Endodermal cell (in vitro differentiated cells): Measurements from ENCODE around the gene POMC. TPM values are rescaled to one million over a fixed set of nuclear protein-coding genes. Genes with fewer than 3 reads are reported as not detected.
A peak's percentile ranks its signal among the peaks of the same experiment; 100 is the strongest.

Source experiments
- DNase-seq: peaks from one replicate; pipeline ENCODE4 v3.0.0-alpha.2; 2017
- H3K27ac ChIP-seq: 2 replicates; pipeline ENCODE4 v1.5.1; 2013; ENCODE audit warnings: mild to moderate bottlenecking, low read depth, low read length, moderate library complexity
- H3K27me3 ChIP-seq: 2 replicates; pipeline ENCODE4 v1.6.1; 2013; ENCODE audit warnings: mild to moderate bottlenecking, low read length, moderate library complexity; ENCODE audit not compliant: insufficient read depth, control insufficient read depth, poor library complexity, severe bottlenecking
- H3K36me3 ChIP-seq: 2 replicates; pipeline ENCODE4 v1.7.0; 2013; ENCODE audit warnings: mild to moderate bottlenecking, low read length, moderate library complexity; ENCODE audit not compliant: control insufficient read depth, insufficient read depth
- H3K4me1 ChIP-seq: one replicate; pipeline ENCODE4 v1.7.0; 2013; ENCODE audit warnings: low read length; ENCODE audit not compliant: control insufficient read depth, insufficient read depth
- H3K4me3 ChIP-seq: 2 replicates; pipeline ENCODE4 v1.5.1; 2013; ENCODE audit warnings: mild to moderate bottlenecking, low read length, moderate library complexity
- H3K9ac ChIP-seq: 2 replicates; pipeline ENCODE4 v1.6.1; 2013; ENCODE audit warnings: mild to moderate bottlenecking, low read length, moderate library complexity; ENCODE audit not compliant: poor library complexity, severe bottlenecking; ENCODE audit errors: extremely low read depth
- H3K9me3 ChIP-seq: 2 replicates; pipeline ENCODE4 v1.6.1; 2013; ENCODE audit warnings: mild to moderate bottlenecking, low read length, moderate library complexity; ENCODE audit not compliant: control insufficient read depth
- H3K27ac Mint-ChIP-seq: 2 replicates; pipeline ENCODE4 v1.8.0; 2020; ENCODE audit warnings: mixed read lengths
- H3K27me3 Mint-ChIP-seq: 2 replicates; pipeline ENCODE4 v1.8.0; 2021; ENCODE audit warnings: mild to moderate bottlenecking, mixed read lengths; ENCODE audit not compliant: insufficient read depth
- H3K36me3 Mint-ChIP-seq: 2 replicates; pipeline ENCODE4 v1.8.0; 2020; ENCODE audit warnings: low read depth, mixed read lengths
- H3K4me1 Mint-ChIP-seq: 2 replicates; pipeline ENCODE4 v1.8.0; 2020; ENCODE audit warnings: mixed read lengths
- H3K4me3 Mint-ChIP-seq: 2 replicates; pipeline ENCODE4 v1.8.0; 2020; ENCODE audit warnings: mild to moderate bottlenecking, moderate library complexity, mixed read lengths
- H3K9me3 Mint-ChIP-seq: 2 replicates; pipeline ENCODE4 v1.8.0; 2020; ENCODE audit warnings: mild to moderate bottlenecking, mixed read lengths
- CTCF ChIP-seq: fragments of 200-600 bp; sonication (generic); conservative IDR thresholded peaks from 2 replicates; pipeline ENCODE4 v1.5.0; 2021; ENCODE audit warnings: antibody characterized with exemption, mild to moderate bottlenecking
- WGBS, 2 experiments: methylation state at CpG; one replicate each; pipeline versions ENCODE4 v1.1.5 to v1.1.7; 2013; ENCODE audit warnings: missing lambda C conversion rate in 2 of 2, mixed read lengths in 1 of 2; ENCODE audit not compliant: insufficient coverage in 1 of 2, insufficient read length in 1 of 2; 5-methylcytosine and 5-hydroxymethylcytosine counted together
- long read RNA-seq, 4 experiments: library from polyadenylated mRNA in 2 of 4; library from RNA in 1 of 4; library from capped mRNA in 1 of 4; stranded (forward) in 3 of 4; unstranded in 1 of 4; transcript quantifications; one replicate each; pipeline ENCODE4 v2.0.0, GENCODE V29; 2020 to 2021; ENCODE audit warnings: inconsistent platforms in 1 of 4
- polyA plus RNA-seq, 2 experiments: library from polyadenylated mRNA; stranded (reverse); fragments of 50-300 nt; gene quantifications; one replicate each; pipeline ENCODE4 v1.2.3, GENCODE V29; 2013
- total RNA-seq, 2 donors: library from RNA; stranded (reverse); fragmentation: NEBNext Ultra II Directional in 1 of 2; extraction: Animal tissue kit (Norgen Biotek cat#: 25700) in 1 of 2; gene quantifications; 2 replicates in 1 of 2; 3 replicates in 1 of 2; pipeline ENCODE4 v1.2.1, GENCODE V29; 2021

POMC gene
- 10 to 100 TPM; 10.9 to 14.5 TPM for total RNA-seq
- polyA plus RNA-seq (2013, experiment 1 of 2): 3.7 TPM
- polyA plus RNA-seq (2013, experiment 2 of 2): 4.1 TPM
- long read RNA-seq, experiment 1, transcript POMC-203 (3 exons, 959 nt): major isoform, 6 of 10 reads
- long read RNA-seq, experiment 1, partial matches to known transcripts: 2 of 10 reads
- long read RNA-seq, experiment 1, other reads (novel, unspliced or antisense): 2 of 10 reads
- long read RNA-seq, experiment 2, transcript POMC-204 (3 exons, 1,426 nt): minor isoform, 11 of 89 reads
- long read RNA-seq, experiment 2, transcript POMC-202 (4 exons, 1,295 nt): minor isoform, 6 of 89 reads
- long read RNA-seq, experiment 2, transcript POMC-203 (3 exons, 959 nt): major isoform, 66 of 89 reads
- long read RNA-seq, experiment 2, partial matches to known transcripts: 4 of 89 reads
- long read RNA-seq, experiment 2, other reads (novel, unspliced or antisense): 2 of 89 reads
- long read RNA-seq, experiment 3, transcript POMC-203 (3 exons, 959 nt): major isoform, 22 of 36 reads
- long read RNA-seq, experiment 3, partial matches to known transcripts: 3 of 36 reads
- long read RNA-seq, experiment 3, other reads (novel, unspliced or antisense): 2 of 36 reads
- long read RNA-seq, experiment 4: 0 reads

GRCh38 chr2:25168256-25169072, at the start of gene POMC:
Gene POMC (minus strand): TSS chr2:25168580. CDS start chr2:25164772, 3,808 bp downstream.
- Mint-ChIP-seq H3K4me1 (peaks cover 24% of the 10 kb centered on the region), H3K4me3 (peak within 1 kb of the TSS; percentile 58), H3K27me3 (peaks cover 51% of the 10 kb centered on the region), H3K27ac (no peak within 1 kb of the TSS), H3K36me3 (no peaks in the 10 kb centered on the region), H3K9me3 (no peaks in the 10 kb centered on the region)
- Histone ChIP-seq H3K4me1 (no peaks in the 10 kb centered on the region), H3K36me3 (no peaks in the 10 kb centered on the region), H3K9ac (peak within 1 kb of the TSS; percentile 16), H3K9me3 (no peaks in the 10 kb centered on the region), H3K27ac (no peak within 1 kb of the TSS), H3K27me3 (peaks cover 42% of the 10 kb centered on the region), H3K4me3 (peak within 1 kb of the TSS; percentile 61)
- peak; percentile 86 for DNase-seq
- TF ChIP-seq CTCF: peak; percentile 25
- 4 to 5% methylated on average over 37 to 75 of the region's 75 CpGs for WGBS, 2 experiments

GRCh38 chr2:25218100-25218499, 49.7 kb upstream of the POMC start:
- no peaks in the 10 kb centered on the region for H3K36me3 ChIP-seq
- H3K9me3 Mint-ChIP-seq: no peaks in the 10 kb centered on the region
- peaks cover 14% of the 10 kb centered on the region for H3K4me1 Mint-ChIP-seq
- no peaks in the 10 kb centered on the region for H3K27me3 ChIP-seq
- H3K27me3 Mint-ChIP-seq: no peaks in the 10 kb centered on the region
- DNase-seq: no peak
- H3K4me1 ChIP-seq: no peaks in the 10 kb centered on the region
- no peak for TF ChIP-seq CTCF
- no peak overlapping the region for H3K9ac ChIP-seq
- no peak overlapping the region for H3K4me3 Mint-ChIP-seq
- no peak overlapping the region for H3K27ac Mint-ChIP-seq
- no peak overlapping the region for H3K27ac ChIP-seq
- H3K9me3 ChIP-seq: no peaks in the 10 kb centered on the region
- WGBS, 2 experiments: 97 to 100% methylated on average over 1 to 3 of the region's 3 CpGs
- H3K36me3 Mint-ChIP-seq: no peaks in the 10 kb centered on the region
- H3K4me3 ChIP-seq: no peak overlapping the region

GRCh38 chr2:25215948-25216679, 47.7 kb upstream of the POMC start:
- no peaks in the 10 kb centered on the region for H3K4me1 ChIP-seq
- H3K9ac ChIP-seq: peak overlapping the region; percentile 6
- Mint-ChIP-seq H3K4me3 (peak overlapping the region; percentile 73), H3K27me3 (no peaks in the 10 kb centered on the region), H3K4me1 (peaks cover 16% of the 10 kb centered on the region), H3K9me3 (no peaks in the 10 kb centered on the region), H3K36me3 (no peaks in the 10 kb centered on the region), H3K27ac (peak overlapping the region; percentile 84)
- TF ChIP-seq CTCF: no peak
- peak overlapping the region; percentile 78 for H3K4me3 ChIP-seq
- WGBS, 2 experiments: 9 to 11% methylated on average over 20 to 70 of the region's 71 CpGs
- H3K9me3 ChIP-seq: no peaks in the 10 kb centered on the region
- H3K36me3 ChIP-seq: no peaks in the 10 kb centered on the region
- DNase-seq: peak; percentile 90
- no peaks in the 10 kb centered on the region for H3K27me3 ChIP-seq
- H3K27ac ChIP-seq: no peak overlapping the region
